ENCODE measurements around the gene HLA-DOA.

Gene HLA-DOA

GRCh38 chr6:32962213-32962826, 47.1 kb downstream of the HLA-DOA start:
- no peak for DNase-seq

- DNase-seq, result no peak
Observed at GRCh38 chr6:32960563-32960962, 48.8 kb downstream of the HLA-DOA start.

GRCh38 chr6:32956176-32956575, 53.2 kb downstream of the HLA-DOA start:
- no peak for DNase-seq

GRCh38 chr6:32954986-32955802, 54.2 kb downstream of the HLA-DOA start:
- DNase-seq, result no peak

- no peak for DNase-seq
Observed at GRCh38 chr6:32954267-32954666, 55.1 kb downstream of the HLA-DOA start.

Data from NCI-H1694 treated with DMSO at 0.1 percent for 48 hours (cell line).